Activated CD8-positive, alpha-beta memory T cell treated with anti-CD3 and anti-CD28 coated beads, Interleukin-2, amount 10 ng/mL, durations not matched to agents 7 days and 5 days (primary cell): ENCODE data around the gene NAT8L. TPM values are rescaled to one million over a fixed set of nuclear protein-coding genes. Genes with fewer than 3 reads are reported as not detected.

Source experiments
- ATAC-seq: fragments of 150-1000 bp; cut with Tn5 transposase; one replicate; pipeline ENCODE4 v1.10.0; 2021; ENCODE audit warnings: moderate library complexity
- CTCF ChIA-PET: fragments of 350-600 bp; sonication (Branson Sonifier 250); formaldehyde crosslinking; loops from one replicate; lab custom pipeline; 2021; ENCODE audit warnings: antibody characterized with exemption; lab: Charles Lee
- DNase-seq: peaks from one replicate; pipeline ENCODE4 v3.0.0-alpha.2; 2020
- H3K27ac Mint-ChIP-seq: one replicate; pipeline ENCODE4 v1.8.0; 2021; ENCODE audit warnings: mild to moderate bottlenecking, mixed read lengths
- H3K27me3 Mint-ChIP-seq: one replicate; pipeline ENCODE4 v1.8.0; 2021; ENCODE audit warnings: mixed read lengths
- H3K36me3 Mint-ChIP-seq: one replicate; pipeline ENCODE4 v1.8.0; 2021; ENCODE audit warnings: mild to moderate bottlenecking, mixed read lengths
- H3K4me1 Mint-ChIP-seq: one replicate; pipeline ENCODE4 v1.8.0; 2021; ENCODE audit warnings: mixed read lengths
- H3K4me3 Mint-ChIP-seq: one replicate; pipeline ENCODE4 v1.8.0; 2021; ENCODE audit warnings: mild to moderate bottlenecking, moderate library complexity, mixed read lengths
- H3K9me3 Mint-ChIP-seq: one replicate; pipeline ENCODE4 v1.8.0; 2022; ENCODE audit warnings: low read depth, mixed read lengths
- total RNA-seq, 2 experiments: library from RNA; stranded (reverse); gene quantifications; one replicate each; pipeline ENCODE4 v1.2.3, GENCODE V29; 2021

NAT8L gene
- total RNA-seq, 2 experiments from 2014 or later, result 0.09 to 0.40 TPM

- ATAC-seq, result no peak
- H3K4me3 Mint-ChIP-seq, result no peak overlapping the region
- no peak for DNase-seq
- H3K9me3 Mint-ChIP-seq, result no peaks in the 10 kb centered on the region
- no peaks in the 10 kb centered on the region for H3K36me3 Mint-ChIP-seq
- no peak overlapping the region for H3K27ac Mint-ChIP-seq
- CTCF ChIA-PET, result no interaction called here
- no peaks in the 10 kb centered on the region for H3K27me3 Mint-ChIP-seq
- no peaks in the 10 kb centered on the region for H3K4me1 Mint-ChIP-seq
Measured at GRCh38 chr4:2071252-2071911, 12.3 kb downstream of the NAT8L start.

- H3K9me3 Mint-ChIP-seq, result no peaks in the 10 kb centered on the region
- CTCF ChIA-PET, result no interaction called here
Measured at GRCh38 chr4:2071912-2072867, 13.1 kb downstream of the NAT8L start.

GRCh38 chr4:2072971-2073807, 14.1 kb downstream of the NAT8L start:
- Mint-ChIP-seq H3K27me3 (no peaks in the 10 kb centered on the region), H3K4me3 (no peak overlapping the region), H3K9me3 (no peaks in the 10 kb centered on the region), H3K36me3 (no peaks in the 10 kb centered on the region), H3K4me1 (no peaks in the 10 kb centered on the region), H3K27ac (no peak overlapping the region)
- ATAC-seq (no peak), DNase-seq (no peak)
- CTCF ChIA-PET, result no interaction called here

More at GRCh38 chr4:2071912-2072867, 13.1 kb downstream of the NAT8L start:
- Mint-ChIP-seq H3K4me3 (no peak overlapping the region), H3K36me3 (no peaks in the 10 kb centered on the region), H3K27me3 (no peaks in the 10 kb centered on the region), H3K4me1 (no peaks in the 10 kb centered on the region), H3K27ac (no peak overlapping the region)
- ATAC-seq, result no peak
- no peak for DNase-seq

DNA sequence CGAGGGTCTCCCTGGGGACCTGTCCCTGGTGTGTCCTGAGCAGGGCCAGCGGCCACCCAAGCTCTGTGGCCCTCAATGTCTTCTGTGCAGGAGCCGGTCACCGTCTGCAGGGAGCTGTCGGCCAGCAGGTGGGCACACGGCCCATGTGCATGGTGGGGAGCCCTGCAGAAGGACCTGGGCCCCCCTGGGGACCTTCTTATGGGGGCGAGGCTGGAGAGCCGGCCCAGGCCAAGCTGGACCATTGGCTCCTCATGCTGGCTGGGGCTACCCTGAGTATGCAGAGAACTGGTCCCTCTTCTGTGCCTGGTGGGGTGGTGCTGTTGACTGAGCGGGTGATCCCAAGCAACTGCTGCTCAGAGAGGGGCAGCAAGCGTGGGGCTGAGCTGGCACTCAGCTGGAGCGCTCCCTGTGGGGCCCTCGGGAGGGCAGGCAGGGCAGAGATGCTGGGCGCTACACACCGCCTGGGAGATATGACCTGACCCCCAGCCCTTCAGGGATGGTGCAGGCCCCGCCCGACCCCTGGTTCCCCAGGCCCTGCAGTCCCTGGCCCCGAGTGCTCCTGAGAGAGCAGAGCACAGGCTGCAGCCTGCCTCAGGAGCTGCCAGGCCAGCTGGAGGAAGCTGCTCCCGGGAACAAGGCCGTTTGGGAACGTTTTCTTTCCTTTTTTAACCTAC, 14.8 kb downstream of the NAT8L start:
- Mint-ChIP-seq H3K9me3 (no peaks in the 10 kb centered on the region), H3K27me3 (no peaks in the 10 kb centered on the region), H3K4me3 (no peak overlapping the region), H3K4me1 (no peaks in the 10 kb centered on the region), H3K36me3 (no peaks in the 10 kb centered on the region), H3K27ac (no peak overlapping the region)
- CTCF ChIA-PET, result no interaction called here
- no peak for ATAC-seq
- DNase-seq, result no peak

DNA sequence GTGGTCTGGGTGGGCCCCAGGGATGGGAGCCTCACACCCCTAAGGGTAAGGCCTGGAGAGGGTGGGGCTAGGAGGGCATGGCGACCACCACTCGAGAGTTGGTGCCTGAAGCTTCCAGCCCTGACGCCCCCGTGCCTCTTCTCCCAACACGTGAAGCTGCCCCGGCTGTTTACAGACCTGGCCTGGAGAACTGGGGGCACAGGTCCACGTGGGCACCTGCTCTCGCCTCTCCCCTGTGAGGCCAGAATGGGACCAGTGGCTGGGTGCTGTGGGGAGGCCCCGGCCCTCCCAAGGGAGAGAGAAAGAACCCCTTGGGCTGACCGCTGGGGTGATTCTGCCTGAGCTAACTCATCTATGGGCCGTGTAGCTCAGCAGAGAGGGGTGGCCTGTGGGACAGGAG, 15.5 kb downstream of the NAT8L start:
- Mint-ChIP-seq H3K27ac (no peak overlapping the region), H3K4me3 (no peak overlapping the region), H3K9me3 (no peaks in the 10 kb centered on the region), H3K36me3 (no peaks in the 10 kb centered on the region), H3K27me3 (no peaks in the 10 kb centered on the region), H3K4me1 (no peaks in the 10 kb centered on the region)
- DNase-seq, result no peak
- no peak for ATAC-seq
- CTCF ChIA-PET, result no interaction called here

GRCh38 chr4:2075171-2075986, 16.3 kb downstream of the NAT8L start:
- CTCF ChIA-PET, result no interaction called here
- ATAC-seq, result no peak
- no peak overlapping the region for H3K27ac Mint-ChIP-seq

GRCh38 chr4:2075987-2076907, 17.1 kb downstream of the NAT8L start:
- CTCF ChIA-PET, result interaction anchor here (0.9 kb wide), 1 partner anchor 12 kb away, joined by 3 read pairs; no protein-coding TSS in a partner anchor
- Mint-ChIP-seq H3K4me3 (no peak overlapping the region), H3K9me3 (no peaks in the 10 kb centered on the region), H3K36me3 (no peaks in the 10 kb centered on the region), H3K27ac (no peak overlapping the region), H3K27me3 (no peaks in the 10 kb centered on the region), H3K4me1 (no peaks in the 10 kb centered on the region)
- no peak for ATAC-seq
- DNase-seq, result no peak

More at GRCh38 chr4:2075171-2075986, 16.3 kb downstream of the NAT8L start:
- H3K9me3 Mint-ChIP-seq, result no peaks in the 10 kb centered on the region
- H3K4me1 Mint-ChIP-seq, result no peaks in the 10 kb centered on the region
- no peaks in the 10 kb centered on the region for H3K36me3 Mint-ChIP-seq
- no peak for DNase-seq
- no peaks in the 10 kb centered on the region for H3K27me3 Mint-ChIP-seq
- no peak overlapping the region for H3K4me3 Mint-ChIP-seq

GRCh38 chr4:2076908-2077536, 17.9 kb downstream of the NAT8L start:
- DNase-seq, result no peak
- H3K36me3 Mint-ChIP-seq, result no peaks in the 10 kb centered on the region
- H3K9me3 Mint-ChIP-seq, result no peaks in the 10 kb centered on the region
- H3K4me1 Mint-ChIP-seq, result no peaks in the 10 kb centered on the region
- no peak overlapping the region for H3K4me3 Mint-ChIP-seq
- no peak overlapping the region for H3K27ac Mint-ChIP-seq
- no peaks in the 10 kb centered on the region for H3K27me3 Mint-ChIP-seq
- no peak for ATAC-seq
- CTCF ChIA-PET, result interaction anchor here (0.9 kb wide), 1 partner anchor 11 kb away, joined by 3 read pairs; no protein-coding TSS in a partner anchor

DNA sequence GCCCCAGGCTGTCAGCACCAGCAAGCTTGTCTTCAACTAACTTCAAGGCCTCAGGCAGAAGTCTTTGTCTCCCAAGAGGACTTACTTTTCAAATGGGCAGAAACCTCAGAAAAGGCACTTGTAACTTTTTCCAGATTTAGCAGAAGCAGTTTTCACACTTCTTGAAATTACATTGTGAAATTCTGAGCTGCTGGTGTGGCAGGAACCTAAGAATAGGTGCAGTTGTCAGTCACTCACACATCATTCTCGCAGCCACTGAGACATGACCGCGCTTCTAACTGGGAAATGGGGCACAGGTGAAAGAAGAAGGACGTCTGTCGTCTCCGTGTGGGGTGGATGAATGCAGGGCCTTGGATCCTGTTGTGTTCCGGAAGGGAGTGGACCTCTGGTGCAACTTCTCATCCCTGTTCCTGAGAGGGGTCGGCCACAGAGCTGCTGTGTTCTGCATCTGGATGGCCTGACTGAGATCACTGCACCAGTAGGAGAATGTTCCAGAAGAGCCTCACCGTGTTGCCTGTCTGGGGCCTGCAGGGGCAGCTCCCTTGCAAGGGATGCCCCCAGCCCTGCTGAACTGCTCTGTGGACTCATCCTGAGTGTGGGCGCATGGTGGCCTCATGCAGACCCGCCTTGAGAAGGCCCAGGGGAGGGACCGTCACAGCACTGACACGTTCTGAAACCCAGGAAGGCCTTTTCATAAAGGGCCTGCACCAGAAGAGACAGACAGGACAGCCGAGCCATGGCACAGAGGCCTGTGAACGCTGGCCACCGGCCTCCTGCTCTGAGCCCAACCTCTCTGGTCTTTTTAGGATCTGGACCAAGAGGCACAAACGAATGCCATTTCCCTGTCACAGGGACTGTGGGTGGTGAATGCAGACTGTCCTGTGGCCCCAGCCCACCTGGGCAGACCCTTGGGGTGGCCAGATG, 18.7 kb downstream of the NAT8L start:
- no peak overlapping the region for H3K4me3 Mint-ChIP-seq
- H3K36me3 Mint-ChIP-seq, result no peaks in the 10 kb centered on the region
- no peaks in the 10 kb centered on the region for H3K27me3 Mint-ChIP-seq
- no peak for DNase-seq
- H3K27ac Mint-ChIP-seq, result no peak overlapping the region
- CTCF ChIA-PET, result no interaction called here
- no peaks in the 10 kb centered on the region for H3K9me3 Mint-ChIP-seq
- no peak for ATAC-seq
- no peaks in the 10 kb centered on the region for H3K4me1 Mint-ChIP-seq

DNA sequence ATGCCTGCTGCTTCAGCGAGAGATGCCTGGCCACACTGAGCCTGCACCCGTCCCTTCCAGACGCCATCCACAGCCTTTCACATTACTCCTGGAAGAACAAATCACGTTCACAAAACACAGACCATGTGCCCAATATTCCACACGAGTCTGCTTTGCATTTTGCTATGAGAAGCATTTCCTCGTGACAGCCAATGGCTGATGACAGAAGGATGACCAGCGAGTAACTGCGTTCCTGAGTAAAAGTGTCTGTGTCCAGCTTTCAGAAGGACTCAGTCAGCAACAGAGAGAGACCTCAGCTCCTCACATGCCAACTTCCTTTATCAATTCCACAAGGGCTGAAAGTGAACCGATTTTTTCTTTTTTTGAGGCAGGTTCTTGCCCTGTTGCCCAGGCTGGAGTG, 19.5 kb downstream of the NAT8L start:
- H3K4me1 Mint-ChIP-seq, result no peaks in the 10 kb centered on the region
- H3K4me3 Mint-ChIP-seq, result no peak overlapping the region
- no peaks in the 10 kb centered on the region for H3K27me3 Mint-ChIP-seq
- no peaks in the 10 kb centered on the region for H3K9me3 Mint-ChIP-seq
- ATAC-seq, result no peak
- no peak overlapping the region for H3K27ac Mint-ChIP-seq
- H3K36me3 Mint-ChIP-seq, result no peaks in the 10 kb centered on the region
- DNase-seq, result no peak
- CTCF ChIA-PET, result no interaction called here
